Smooth muscle cell (in vitro differentiated cells): ENCODE results near the gene SLC9A7. TPM values are rescaled to one million over a fixed set of nuclear protein-coding genes. Genes with fewer than 3 reads are reported as not detected.

Source experiments
- DNase-seq: peaks from one replicate; lab custom pipeline; 2025; ENCODE audit not compliant: unreplicated experiment; lab: John Stamatoyannopoulos, UW
- H2AFZ ChIP-seq: fragments of 200-600 bp; sonication (generic); 2 replicates; pipeline ENCODE4 v1.6.0; 2016; ENCODE audit warnings: antibody characterized with exemption, low read depth, mild to moderate bottlenecking
- H3F3A ChIP-seq: fragments of 200-600 bp; sonication (generic); 2 replicates; pipeline ENCODE4 v1.6.0; 2017; ENCODE audit warnings: antibody characterized with exemption, low read depth
- H3K27ac ChIP-seq: fragments of 200-600 bp; sonication (generic); 2 replicates; pipeline ENCODE4 v1.5.1; 2016; ENCODE audit warnings: low read depth, mild to moderate bottlenecking
- H3K27me3 ChIP-seq: fragments of 200-600 bp; sonication (generic); 2 replicates; pipeline ENCODE4 v1.6.1; 2016; ENCODE audit warnings: low read depth, mild to moderate bottlenecking
- H3K36me3 ChIP-seq: fragments of 200-600 bp; sonication (generic); 2 replicates; pipeline ENCODE4 v1.5.1; 2016; ENCODE audit warnings: low read depth
- H3K4me1 ChIP-seq: fragments of 200-600 bp; sonication (generic); 2 replicates; pipeline ENCODE4 v1.5.1; 2016; ENCODE audit warnings: low read depth
- H3K4me2 ChIP-seq: fragments of 200-600 bp; sonication (generic); 2 replicates; pipeline ENCODE4 v1.6.0; 2016; ENCODE audit warnings: mild to moderate bottlenecking
- H3K4me3 ChIP-seq: fragments of 200-600 bp; sonication (generic); 2 replicates; pipeline ENCODE4 v1.5.1; 2016; ENCODE audit warnings: mild to moderate bottlenecking
- H3K79me2 ChIP-seq: fragments of 200-600 bp; sonication (generic); 2 replicates; pipeline ENCODE4 v1.6.0; 2016; ENCODE audit warnings: low read depth, mild to moderate bottlenecking
- H3K9ac ChIP-seq: fragments of 200-600 bp; sonication (generic); 2 replicates; pipeline ENCODE4 v1.6.0; 2016; ENCODE audit warnings: low read depth
- H3K9me3 ChIP-seq: fragments of 200-600 bp; sonication (generic); replicated peaks from 2 replicates; pipeline ENCODE4 v1.5.1; 2016; ENCODE audit warnings: low read depth
- H4K20me1 ChIP-seq: fragments of 200-600 bp; sonication (generic); 2 replicates; pipeline ENCODE4 v1.6.0; 2016; ENCODE audit warnings: low read depth
- CTCF ChIP-seq: fragments of 200-600 bp; sonication (generic); IDR thresholded peaks from 2 replicates; pipeline ENCODE4 v1.5.1; 2017; ENCODE audit warnings: borderline replicate concordance, mild to moderate bottlenecking, antibody characterized with exemption; ENCODE audit not compliant: insufficient read depth, poor library complexity, severe bottlenecking
- WGBS: methylation state at CpG from one replicate; pipeline ENCODE4 v1.1.7; 2016; ENCODE audit warnings: low lambda C conversion rate; 5-methylcytosine and 5-hydroxymethylcytosine counted together
- polyA plus RNA-seq: library from polyadenylated mRNA; unstranded; fragments of >200 nt; fragmentation: Nextera tagmentation; extraction: Ambion mirVana; gene quantifications from 2 replicates; pipeline ENCODE4 v1.2.1, GENCODE V29; 2016
- total RNA-seq: library from RNA; depleted of rRNA; stranded (reverse); fragments of >200 nt; gene quantifications from 2 replicates; pipeline ENCODE4 v1.2.3, GENCODE V29; 2014

Gene SLC9A7
- total and polyA plus RNA-seq, 2 experiments from 2014 or later = 0.83 to 6.7 TPM

GRCh38 chrX:46577221-46578005, 181.5 kb downstream of the SLC9A7 start:
- H3K36me3 ChIP-seq = no peaks in the 10 kb centered on the region
- H3K4me1 ChIP-seq = no peaks in the 10 kb centered on the region
- TF ChIP-seq CTCF = no peak
- H2AFZ ChIP-seq = no peak overlapping the region
- no peak overlapping the region for H3K4me2 ChIP-seq
- no peaks in the 10 kb centered on the region for H3F3A ChIP-seq
- 64% methylated on average over 7 of the region's 7 CpGs for WGBS
- H3K27ac ChIP-seq = no peak overlapping the region
- H3K4me3 ChIP-seq = no peak overlapping the region
- no peaks in the 10 kb centered on the region for H3K79me2 ChIP-seq
- H3K27me3 ChIP-seq = no peaks in the 10 kb centered on the region
- no peaks in the 10 kb centered on the region for H3K9me3 ChIP-seq
- peaks cover 6% of the 10 kb centered on the region for H4K20me1 ChIP-seq
- H3K9ac ChIP-seq = no peak overlapping the region
- no peak for DNase-seq

GRCh38 chrX:46576458-46576857, 182.5 kb downstream of the SLC9A7 start:
- no peak for TF ChIP-seq CTCF
- H3K4me1 ChIP-seq = no peaks in the 10 kb centered on the region
- H3K79me2 ChIP-seq = no peaks in the 10 kb centered on the region
- H4K20me1 ChIP-seq = peaks cover 6% of the 10 kb centered on the region
- no peaks in the 10 kb centered on the region for H3K9me3 ChIP-seq
- H2AFZ ChIP-seq = no peak overlapping the region
- no peak overlapping the region for H3K4me2 ChIP-seq
- H3K9ac ChIP-seq = no peak overlapping the region
- no peak overlapping the region for H3K4me3 ChIP-seq
- H3K27me3 ChIP-seq = no peaks in the 10 kb centered on the region
- no peaks in the 10 kb centered on the region for H3F3A ChIP-seq
- no peak for DNase-seq
- no peak overlapping the region for H3K27ac ChIP-seq
- 66% methylated on average over 3 of the region's 3 CpGs for WGBS
- H3K36me3 ChIP-seq = no peaks in the 10 kb centered on the region

GRCh38 chrX:46575991-46576392, 182.9 kb downstream of the SLC9A7 start:
- no peak for TF ChIP-seq CTCF
- no peak overlapping the region for H3K4me3 ChIP-seq
- no peaks in the 10 kb centered on the region for H3K27me3 ChIP-seq
- peaks cover 6% of the 10 kb centered on the region for H4K20me1 ChIP-seq
- H3K9me3 ChIP-seq = no peaks in the 10 kb centered on the region
- no peaks in the 10 kb centered on the region for H3K36me3 ChIP-seq
- H2AFZ ChIP-seq = no peak overlapping the region
- H3F3A ChIP-seq = no peaks in the 10 kb centered on the region
- H3K4me1 ChIP-seq = no peaks in the 10 kb centered on the region
- DNase-seq = no peak
- peak overlapping the region; percentile 84 for H3K4me2 ChIP-seq
- WGBS = 32% methylated on average over 5 of the region's 6 CpGs
- H3K79me2 ChIP-seq = no peaks in the 10 kb centered on the region
- H3K27ac ChIP-seq = no peak overlapping the region
- no peak overlapping the region for H3K9ac ChIP-seq

- no peaks in the 10 kb centered on the region for H3K36me3 ChIP-seq
- no peaks in the 10 kb centered on the region for H3F3A ChIP-seq
- no peak for DNase-seq
- peaks cover 6% of the 10 kb centered on the region for H4K20me1 ChIP-seq
- no peaks in the 10 kb centered on the region for H3K4me1 ChIP-seq
- H3K4me2 ChIP-seq = peak overlapping the region; percentile 84
- H3K9ac ChIP-seq = no peak overlapping the region
- H3K79me2 ChIP-seq = no peaks in the 10 kb centered on the region
- no peak overlapping the region for H2AFZ ChIP-seq
- no peak for TF ChIP-seq CTCF
- 38% methylated on average over 6 of the region's 6 CpGs for WGBS
- H3K4me3 ChIP-seq = peak overlapping the region; percentile 57
- no peaks in the 10 kb centered on the region for H3K9me3 ChIP-seq
- H3K27me3 ChIP-seq = no peaks in the 10 kb centered on the region
- H3K27ac ChIP-seq = no peak overlapping the region
These were observed 183.3 kb downstream of the SLC9A7 start for GRCh38 chrX:46575586-46575985.
